ENCODE measurements around the gene PIP4K2C. TPM values are rescaled to one million over a fixed set of nuclear protein-coding genes. Genes with fewer than 3 reads are reported as not detected.

PIP4K2C gene
- total and polyA plus RNA-seq, 2 donors (not counting 1 experiment from before 2014, with no cell fraction given) = 11.9 to 24.3 TPM

DNA sequence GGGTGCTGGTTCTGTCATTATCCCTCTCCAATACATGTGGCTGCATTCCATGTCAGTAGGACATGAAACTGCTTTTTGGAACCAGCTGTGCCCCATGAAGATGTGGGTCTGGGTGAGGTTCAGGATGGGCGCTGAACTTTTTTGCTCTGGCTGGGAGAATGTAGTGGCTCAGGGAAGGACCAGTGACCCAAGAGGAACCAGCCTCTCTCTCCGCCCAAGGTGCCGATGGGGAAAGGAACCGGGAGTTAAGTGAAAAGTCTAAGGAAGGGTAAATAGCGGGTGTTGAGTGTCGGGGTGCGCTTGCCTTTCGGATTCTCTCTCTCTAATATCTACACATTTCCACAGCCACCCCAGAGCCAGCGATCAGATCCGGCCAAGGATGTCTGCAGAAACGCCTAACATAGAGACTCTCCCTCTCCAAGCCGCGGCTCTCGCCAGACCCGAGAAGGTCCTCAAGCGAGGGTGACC, 28.0 kb downstream of the PIP4K2C start:
- no peaks in the 10 kb centered on the region for H3K36me3 ChIP-seq (ENCODE audit: control insufficient read depth, insufficient read depth, low read length)
- H3K79me2 ChIP-seq (ENCODE audit: control insufficient read depth, insufficient read depth, low read length) = no peaks in the 10 kb centered on the region
- peaks cover 5% of the 10 kb centered on the region for H3K4me1 ChIP-seq (ENCODE audit: control insufficient read depth, extremely low read depth, insufficient read depth, low read length)
- no peak for TF ChIP-seq EZH2 (IDR thresholded peaks at IDR 0.05; ENCODE audit: low read length, missing control alignments)
- TF ChIP-seq, protein P1, sequence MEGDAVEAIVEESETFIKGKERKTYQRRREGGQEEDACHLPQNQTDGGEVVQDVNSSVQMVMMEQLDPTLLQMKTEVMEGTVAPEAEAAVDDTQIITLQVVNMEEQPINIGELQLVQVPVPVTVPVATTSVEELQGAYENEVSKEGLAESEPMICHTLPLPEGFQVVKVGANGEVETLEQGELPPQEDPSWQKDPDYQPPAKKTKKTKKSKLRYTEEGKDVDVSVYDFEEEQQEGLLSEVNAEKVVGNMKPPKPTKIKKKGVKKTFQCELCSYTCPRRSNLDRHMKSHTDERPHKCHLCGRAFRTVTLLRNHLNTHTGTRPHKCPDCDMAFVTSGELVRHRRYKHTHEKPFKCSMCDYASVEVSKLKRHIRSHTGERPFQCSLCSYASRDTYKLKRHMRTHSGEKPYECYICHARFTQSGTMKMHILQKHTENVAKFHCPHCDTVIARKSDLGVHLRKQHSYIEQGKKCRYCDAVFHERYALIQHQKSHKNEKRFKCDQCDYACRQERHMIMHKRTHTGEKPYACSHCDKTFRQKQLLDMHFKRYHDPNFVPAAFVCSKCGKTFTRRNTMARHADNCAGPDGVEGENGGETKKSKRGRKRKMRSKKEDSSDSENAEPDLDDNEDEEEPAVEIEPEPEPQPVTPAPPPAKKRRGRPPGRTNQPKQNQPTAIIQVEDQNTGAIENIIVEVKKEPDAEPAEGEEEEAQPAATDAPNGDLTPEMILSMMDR (conservative IDR thresholded peaks at IDR 0.05 in 1 of 2, IDR thresholded peaks at IDR 0.05 in 1 of 2; ENCODE audit: low read depth in 1 of 2, low read length in 2 of 2) = no peak
- no peaks in the 10 kb centered on the region for H3K9me3 ChIP-seq (ENCODE audit: control insufficient read depth, insufficient read depth, low read depth, low read length)
- no peak overlapping the region for H3K4me3 ChIP-seq (replicated peaks in 1 of 4; ENCODE audit: control extremely low read depth in 1 of 4, insufficient read depth in 1 of 4, low read depth in 3 of 4, low read length in 4 of 4)
- DNase-seq (ENCODE audit: low read depth in 2 of 2) = no peak
- H3K4me2 ChIP-seq (ENCODE audit: extremely low read depth, insufficient read depth, low read length) = no peak overlapping the region
- no peaks in the 10 kb centered on the region for H4K20me1 ChIP-seq (ENCODE audit: control insufficient read depth, extremely low read depth, insufficient read depth, low read length)
- no peak overlapping the region for H3K9ac ChIP-seq (ENCODE audit: insufficient read depth, low read length)
- H3K27ac ChIP-seq (ENCODE audit: insufficient read depth, low read length) = no peak overlapping the region
- H2AFZ ChIP-seq (ENCODE audit: low read length) = no peak overlapping the region
- peaks cover 30% of the 10 kb centered on the region for H3K27me3 ChIP-seq (ENCODE audit: control insufficient read depth, insufficient read depth, low read length)

DNA sequence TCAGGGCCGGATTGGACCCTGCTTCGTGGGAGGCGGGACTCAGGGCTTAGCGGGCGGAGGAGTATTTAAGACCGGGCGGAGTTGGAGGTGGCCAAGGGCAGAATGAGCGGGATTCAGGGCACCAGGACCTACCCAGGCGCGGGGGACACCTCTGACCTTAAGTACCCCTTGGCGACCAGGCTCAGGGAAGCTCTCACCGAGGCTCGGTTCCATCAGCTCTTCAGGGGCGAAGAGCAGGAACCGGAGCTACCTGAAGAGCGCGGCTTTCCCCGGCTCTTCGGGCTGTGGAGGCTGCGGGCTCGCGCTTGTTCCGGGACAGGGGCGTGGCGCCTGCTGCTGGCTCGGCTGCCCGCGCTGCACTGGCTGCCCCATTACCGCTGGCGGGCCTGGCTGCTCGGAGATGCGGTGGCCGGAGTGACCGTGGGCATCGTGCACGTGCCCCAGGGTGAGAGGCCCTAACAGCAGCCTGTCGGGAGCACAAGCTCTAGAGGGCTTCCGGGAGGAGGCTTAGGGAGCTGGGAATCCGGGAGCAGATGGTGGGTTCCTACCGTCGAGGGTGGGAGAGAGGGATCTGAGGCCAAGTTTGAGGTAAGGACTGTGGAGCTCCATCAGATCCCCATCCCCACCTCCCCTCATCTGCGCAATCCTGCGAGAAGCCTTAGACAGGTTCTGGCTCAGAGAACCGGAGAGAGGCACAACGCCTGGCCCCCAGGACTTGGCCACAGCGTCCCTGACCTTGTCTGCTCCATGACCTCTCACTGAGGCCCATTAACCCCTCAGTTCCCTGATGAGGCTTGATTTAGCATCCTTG, 28.6 kb downstream of the PIP4K2C start:
- Histone ChIP-seq H3K4me2 (ENCODE audit: extremely low read depth, insufficient read depth, low read length) (no peak overlapping the region), H3K36me3 (ENCODE audit: control insufficient read depth, insufficient read depth, low read length) (no peaks in the 10 kb centered on the region), H3K79me2 (ENCODE audit: control insufficient read depth, insufficient read depth, low read length) (no peaks in the 10 kb centered on the region), H2AFZ (ENCODE audit: low read length) (no peak overlapping the region), H3K27ac (ENCODE audit: insufficient read depth, low read length) (no peak overlapping the region), H3K4me3 (replicated peaks in 1 of 4; ENCODE audit: control extremely low read depth in 1 of 4, insufficient read depth in 1 of 4, low read depth in 3 of 4, low read length in 4 of 4) (no peak overlapping the region), H3K27me3 (ENCODE audit: control insufficient read depth, insufficient read depth, low read length) (peaks cover 31% of the 10 kb centered on the region), H3K9me3 (ENCODE audit: control insufficient read depth, insufficient read depth, low read depth, low read length) (no peaks in the 10 kb centered on the region), H3K9ac (ENCODE audit: insufficient read depth, low read length) (no peak overlapping the region), H3K4me1 (ENCODE audit: control insufficient read depth, extremely low read depth, insufficient read depth, low read length) (peaks cover 5% of the 10 kb centered on the region), H4K20me1 (ENCODE audit: control insufficient read depth, extremely low read depth, insufficient read depth, low read length) (no peaks in the 10 kb centered on the region)
- no peak for DNase-seq (ENCODE audit: low read depth in 2 of 2)
- TF ChIP-seq, protein P1 (conservative IDR thresholded peaks at IDR 0.05 in 1 of 2, IDR thresholded peaks at IDR 0.05 in 1 of 2; ENCODE audit: low read depth in 1 of 2, low read length in 2 of 2) = no peak
- no peak for TF ChIP-seq EZH2 (IDR thresholded peaks at IDR 0.05; ENCODE audit: low read length, missing control alignments)

DNA sequence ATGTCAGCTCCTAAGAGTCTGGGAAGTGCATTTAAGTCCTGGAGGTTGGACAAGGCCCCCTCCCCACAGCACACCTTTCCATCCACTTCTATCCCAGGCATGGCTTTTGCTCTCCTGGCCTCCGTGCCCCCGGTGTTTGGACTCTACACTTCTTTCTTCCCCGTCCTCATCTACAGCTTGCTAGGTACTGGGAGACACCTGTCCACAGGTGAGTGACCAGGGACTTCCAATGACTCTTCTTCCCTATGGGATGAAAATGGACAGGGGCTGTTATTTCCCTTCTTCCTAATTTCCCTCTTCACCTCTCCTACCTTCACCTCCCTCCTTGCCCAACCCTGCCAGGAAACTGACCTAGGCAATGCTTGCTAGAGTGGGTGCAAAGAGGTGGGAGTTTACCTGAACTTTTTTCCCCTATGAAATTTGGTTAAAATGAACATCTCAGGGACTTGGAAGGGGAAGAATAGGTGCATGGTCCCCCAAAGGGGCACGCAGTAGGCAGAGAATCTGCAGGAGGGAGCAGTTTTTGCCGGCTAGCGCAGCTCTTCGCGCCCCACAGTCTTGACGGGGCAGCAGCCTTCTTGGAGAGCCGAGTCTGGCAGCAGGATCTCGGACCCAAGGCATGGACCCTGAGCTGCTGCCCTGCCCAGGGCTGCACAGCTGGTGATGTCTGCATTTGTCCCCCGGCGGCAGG, 29.4 kb downstream of the PIP4K2C start:
- Histone ChIP-seq H3K4me1 (ENCODE audit: control insufficient read depth, extremely low read depth, insufficient read depth, low read length) (peaks cover 5% of the 10 kb centered on the region), H3K27ac (ENCODE audit: insufficient read depth, low read length) (no peak overlapping the region), H3K4me3 (replicated peaks in 1 of 4; ENCODE audit: control extremely low read depth in 1 of 4, insufficient read depth in 1 of 4, low read depth in 3 of 4, low read length in 4 of 4) (no peak overlapping the region), H3K27me3 (ENCODE audit: control insufficient read depth, insufficient read depth, low read length) (peaks cover 31% of the 10 kb centered on the region), H3K79me2 (ENCODE audit: control insufficient read depth, insufficient read depth, low read length) (no peaks in the 10 kb centered on the region), H2AFZ (ENCODE audit: low read length) (no peak overlapping the region), H3K36me3 (ENCODE audit: control insufficient read depth, insufficient read depth, low read length) (no peaks in the 10 kb centered on the region), H3K9me3 (ENCODE audit: control insufficient read depth, insufficient read depth, low read depth, low read length) (no peaks in the 10 kb centered on the region), H4K20me1 (ENCODE audit: control insufficient read depth, extremely low read depth, insufficient read depth, low read length) (no peaks in the 10 kb centered on the region), H3K9ac (ENCODE audit: insufficient read depth, low read length) (no peak overlapping the region), H3K4me2 (ENCODE audit: extremely low read depth, insufficient read depth, low read length) (no peak overlapping the region)
- no peak for DNase-seq (ENCODE audit: low read depth in 2 of 2)
- no peak for TF ChIP-seq EZH2 (IDR thresholded peaks at IDR 0.05; ENCODE audit: low read length, missing control alignments)
- TF ChIP-seq, protein P1 (conservative IDR thresholded peaks at IDR 0.05 in 1 of 2, IDR thresholded peaks at IDR 0.05 in 1 of 2; ENCODE audit: low read depth in 1 of 2, low read length in 2 of 2) = no peak
